Adrenal gland (tissue), 12 donors: Measurements from ENCODE around the gene ADRA1B. TPM values are rescaled to one million over a fixed set of nuclear protein-coding genes. Genes with fewer than 3 reads are reported as not detected.

Experiments used
- DNase-seq, 7 donors: peaks; one replicate each; pipeline ENCODE4 v3.0.0-alpha.2; 2019 to 2020
- H3K27ac ChIP-seq, 5 donors: fragments of 200-600 bp; sonication (generic) in 4 of 5; 1 replicate in 3 of 5; 2 replicates in 2 of 5; pipeline versions ENCODE4 v1.5.1 to v1.8.0; 2016 to 2020; ENCODE audit warnings: mild to moderate bottlenecking in 1 of 5
- H3K27me3 ChIP-seq: fragments of 200-600 bp; 2 replicates; pipeline ENCODE4 v1.8.0; 2021
- H3K36me3 ChIP-seq, 2 donors: fragments of 200-600 bp; replicated peaks in 1 of 2; 1 replicate in 1 of 2; 2 replicates in 1 of 2; pipeline versions ENCODE4 v1.5.1 to v1.8.0; 2018 to 2022
- H3K4me1 ChIP-seq, 2 donors: fragments of 200-600 bp; replicated peaks in 1 of 2; 1 replicate in 1 of 2; 2 replicates in 1 of 2; pipeline versions ENCODE4 v1.5.1 to v1.8.0; 2018 to 2021
- H3K4me3 ChIP-seq, 4 donors: fragments of 200-600 bp; sonication (generic) in 3 of 4; one replicate each; pipeline ENCODE4 v1.5.1; 2016 to 2018
- H3K9me3 ChIP-seq, 3 donors: fragments of 200-600 bp; sonication (generic) in 1 of 3; replicated peaks in 1 of 3; 1 replicate in 2 of 3; 2 replicates in 1 of 3; pipeline versions ENCODE4 v1.5.1 to v1.8.0; 2016 to 2021
- POLR2A ChIP-seq, 2 donors: fragments of 450-650 bp; IDR thresholded peaks; one replicate each; pipeline ENCODE4 v1.6.1; 2017; ENCODE audit warnings: antibody characterized with exemption in 2 of 2, mild to moderate bottlenecking in 2 of 2, moderate library complexity in 1 of 2
- WGBS, 4 donors: extraction: QIAGEN DNeasy Blood & Tissue Kit in 2 of 4; methylation state at CpG; one replicate each; pipeline versions ENCODE4 v1.1.5 to v1.1.7; 2013 to 2017; 5-methylcytosine and 5-hydroxymethylcytosine counted together
- intact Hi-C, 2 donors: fragments of 100-400 bp; cut with DNase I; formaldehyde crosslinking; loops; one replicate each; pipeline versions ENCODE4 v1.14.1 to v1.15.0; 2022 to 2023
- polyA plus RNA-seq, 3 donors: library from polyadenylated mRNA; stranded (reverse); fragments of 200-250 nt in 2 of 3; fragments of 350-450 nt in 1 of 3; fragmentation: Illumina TruSeq in 1 of 3; extraction: RNeasy Lipid Tissue Mini Kit (QIAGEN cat#74804) in 1 of 3; gene quantifications; one replicate each; pipeline ENCODE4 v1.2.3, GENCODE V29; 2013 to 2014
- total RNA-seq, 9 donors: library from RNA; depleted of rRNA in 4 of 9; stranded (reverse); fragments of >200 nt in 4 of 9; fragments of 120-200 nt in 1 of 9; fragmentation: NEBNext Ultra II Directional in 1 of 9; extraction: Animal tissue kit (Norgen Biotek cat#: 25700) in 1 of 9; gene quantifications; one replicate each; pipeline versions ENCODE4 v1.1.0 to v1.2.4, GENCODE V29; 2013 to 2023
- TF ChIP-seq, protein P1 (sequence below), 6 experiments: fragments of 450-650 bp in 4 of 6; fragments of 200-600 bp in 2 of 6; sonication (generic) in 1 of 6; IDR thresholded peaks; 1 replicate in 5 of 6; 2 replicates in 1 of 6; pipeline versions ENCODE4 v1.5.1 to v1.8.0; 2016 to 2021; ENCODE audit warnings: antibody characterized with exemption in 6 of 6, mild to moderate bottlenecking in 2 of 6, moderate library complexity in 1 of 6
- donor health status: healthy with polysubstance abuse.
- donor health status: Bipolar disorder and iron deficiency.
- donor health status: DM: yes; HTN: yes; CAD: no.
- donor health status: DM: no; HTN: no; CAD: no.
- donor health status: DM: no; HTN: no; CAD: no.
- donor health status: DM: yes; HTN: yes; CAD: no.

ADRA1B gene
- total and polyA plus RNA-seq, 12 donors = 0.67 to 12.1 (median 4.2) TPM; not detected in 1

DNA sequence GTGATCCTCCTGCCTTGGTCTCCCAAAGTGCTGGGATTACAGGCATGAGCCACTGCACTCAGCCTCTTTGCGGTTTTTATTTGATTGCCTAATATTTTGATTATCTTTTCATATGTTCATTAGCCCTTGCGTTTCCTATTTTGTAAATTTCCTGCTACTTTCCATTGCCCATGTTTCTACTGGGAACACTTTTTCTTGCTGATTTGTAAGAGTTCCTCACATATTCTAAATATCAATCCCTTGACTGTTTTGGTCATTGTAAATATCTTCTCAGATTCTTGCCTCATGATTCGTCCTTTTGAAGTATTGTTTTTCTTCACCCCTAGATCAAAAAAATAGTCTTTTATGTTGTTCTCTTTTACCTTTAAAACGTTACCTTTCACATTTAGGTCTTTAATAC is 54.8 kb downstream of the ADRA1B start:
- peaks cover 0 to 4% of the 10 kb centered on the region in 2 donors for H3K4me1 ChIP-seq
- H3K36me3 ChIP-seq = no peaks in the 10 kb centered on the region
- no peak for DNase-seq
- 72 to 80% (median 73%) methylated on average over 4 of the region's 4 CpGs for WGBS, 4 donors
- H3K4me3 ChIP-seq = no peak overlapping the region
- TF ChIP-seq POLR2A (IDR thresholded peaks at IDR 0.05) = no peak
- TF ChIP-seq, protein P1, sequence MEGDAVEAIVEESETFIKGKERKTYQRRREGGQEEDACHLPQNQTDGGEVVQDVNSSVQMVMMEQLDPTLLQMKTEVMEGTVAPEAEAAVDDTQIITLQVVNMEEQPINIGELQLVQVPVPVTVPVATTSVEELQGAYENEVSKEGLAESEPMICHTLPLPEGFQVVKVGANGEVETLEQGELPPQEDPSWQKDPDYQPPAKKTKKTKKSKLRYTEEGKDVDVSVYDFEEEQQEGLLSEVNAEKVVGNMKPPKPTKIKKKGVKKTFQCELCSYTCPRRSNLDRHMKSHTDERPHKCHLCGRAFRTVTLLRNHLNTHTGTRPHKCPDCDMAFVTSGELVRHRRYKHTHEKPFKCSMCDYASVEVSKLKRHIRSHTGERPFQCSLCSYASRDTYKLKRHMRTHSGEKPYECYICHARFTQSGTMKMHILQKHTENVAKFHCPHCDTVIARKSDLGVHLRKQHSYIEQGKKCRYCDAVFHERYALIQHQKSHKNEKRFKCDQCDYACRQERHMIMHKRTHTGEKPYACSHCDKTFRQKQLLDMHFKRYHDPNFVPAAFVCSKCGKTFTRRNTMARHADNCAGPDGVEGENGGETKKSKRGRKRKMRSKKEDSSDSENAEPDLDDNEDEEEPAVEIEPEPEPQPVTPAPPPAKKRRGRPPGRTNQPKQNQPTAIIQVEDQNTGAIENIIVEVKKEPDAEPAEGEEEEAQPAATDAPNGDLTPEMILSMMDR (IDR thresholded peaks at IDR 0.05) = no peak
- no peaks in the 10 kb centered on the region for H3K9me3 ChIP-seq
- no peak overlapping the region for H3K27ac ChIP-seq
- intact Hi-C loops = no loop called here
- H3K27me3 ChIP-seq = peaks cover 33% of the 10 kb centered on the region

DNA sequence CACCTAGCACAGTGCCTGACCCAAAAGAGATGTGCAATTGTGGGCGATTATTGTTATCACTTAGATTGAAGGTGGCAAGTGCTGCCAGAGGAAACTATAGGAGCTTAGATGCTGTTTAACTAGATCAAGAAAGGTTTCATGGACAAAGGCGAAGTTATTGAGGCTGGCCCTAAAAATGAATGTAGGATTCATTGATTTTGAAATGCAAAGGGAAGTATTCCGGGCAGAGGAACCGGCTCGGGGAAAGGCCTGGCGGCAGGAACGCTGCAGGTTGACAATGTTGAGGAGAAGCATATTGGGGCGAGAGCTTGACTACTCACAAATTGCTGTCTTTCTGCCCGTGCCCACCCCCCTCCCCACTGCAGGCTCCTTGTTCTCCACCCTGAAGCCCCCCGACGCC is 55.2 kb downstream of the ADRA1B start:
- TF ChIP-seq POLR2A (IDR thresholded peaks at IDR 0.05) = no peak
- TF ChIP-seq, protein P1 (IDR thresholded peaks at IDR 0.05) = no peak
- 38 to 75% (median 46%) methylated on average over 8 to 11 of the region's 11 CpGs for WGBS, 4 donors

GRCh38 chr5:159971931-159972461 is 55.7 kb downstream of the ADRA1B start:
- peaks cover 33% of the 10 kb centered on the region for H3K27me3 ChIP-seq
- peak overlapping the region in 1 of 5 donors; percentile 16 for H3K27ac ChIP-seq

More for the DNA sequence above, 55.2 kb downstream of the ADRA1B start:
- no peak overlapping the region for H3K27ac ChIP-seq
- H3K36me3 ChIP-seq = no peaks in the 10 kb centered on the region
- H3K4me1 ChIP-seq = peaks cover 0 to 4% of the 10 kb centered on the region in 2 donors
- intact Hi-C loops = no loop called here
- H3K27me3 ChIP-seq = peaks cover 33% of the 10 kb centered on the region
- DNase-seq = no peak
- H3K9me3 ChIP-seq = no peaks in the 10 kb centered on the region
- peak overlapping the region in 1 of 4 donors; percentile 48 for H3K4me3 ChIP-seq

GRCh38 chr5:159972538-159973362 is 56.5 kb downstream of the ADRA1B start:
- peak overlapping the region in 1 of 4 donors; percentile 48 for H3K4me3 ChIP-seq
- no peak overlapping the region for H3K27ac ChIP-seq
- H3K27me3 ChIP-seq = peaks cover 33% of the 10 kb centered on the region
- peak in 1 of 7 donors; percentile 30 for DNase-seq
- peaks cover 0 to 4% of the 10 kb centered on the region in 2 donors for H3K4me1 ChIP-seq
- intact Hi-C loops = no loop called here
- 35 to 62% (median 42%) methylated on average over 14 to 47 of the region's 50 CpGs for WGBS, 4 donors
- no peaks in the 10 kb centered on the region for H3K9me3 ChIP-seq
- no peaks in the 10 kb centered on the region for H3K36me3 ChIP-seq
- TF ChIP-seq POLR2A (IDR thresholded peaks at IDR 0.05) = no peak
- TF ChIP-seq, protein P1 (IDR thresholded peaks at IDR 0.05) = no peak

More at GRCh38 chr5:159971931-159972461, 55.7 kb downstream of the ADRA1B start:
- 2 to 10% (median 2%) methylated on average over 2 to 76 of the region's 76 CpGs; no CpG with 5 or more reads in 1 of the 4 donors for WGBS, 4 donors
- intact Hi-C loops = no loop called here
- H3K9me3 ChIP-seq = no peaks in the 10 kb centered on the region
- TF ChIP-seq POLR2A (IDR thresholded peaks at IDR 0.05) = no peak
- TF ChIP-seq, protein P1 (IDR thresholded peaks at IDR 0.05) = no peak
- H3K4me3 ChIP-seq = peak overlapping the region in 1 of 4 donors; percentile 48
- H3K4me1 ChIP-seq = peaks cover 0 to 4% of the 10 kb centered on the region in 2 donors
- H3K36me3 ChIP-seq = no peaks in the 10 kb centered on the region
- DNase-seq = peak in 1 of 7 donors; percentile 27
